Measurements from ENCODE around the gene NUDCD2.
A peak's percentile ranks its signal among the peaks of the same experiment; 100 is the strongest.

Gene NUDCD2

DNA sequence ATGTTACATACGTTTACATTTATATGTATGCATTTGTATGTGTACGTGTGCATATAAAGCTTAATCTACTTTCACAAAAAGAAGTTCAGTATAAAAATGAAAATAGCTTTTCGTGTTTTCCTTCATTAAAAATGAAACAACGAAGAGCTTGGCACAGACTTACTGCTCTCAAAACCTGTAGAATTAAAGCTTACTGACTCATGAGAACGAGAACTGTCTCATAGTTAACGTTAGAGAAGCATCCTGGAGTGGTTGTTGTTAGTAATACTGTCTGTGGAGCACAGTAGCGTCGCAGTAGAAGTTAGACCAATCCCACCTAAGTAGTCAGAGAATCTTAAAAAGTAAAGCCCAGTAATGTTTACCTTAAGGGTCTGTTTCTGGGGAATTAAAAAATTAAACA lies 46.8 kb upstream of the NUDCD2 start:
- Histone ChIP-seq H3K27me3 (ENCODE audit: insufficient read depth, low read depth) (no peaks in the 10 kb centered on the region), H3K27ac (peak overlapping the region; percentile 82; the same call in 1 of the 2 replicates), H3K4me1 (ENCODE audit: low read depth, poor library complexity, severe bottlenecking) (peaks cover 18% of the 10 kb centered on the region), H2AFZ (ENCODE audit: low read depth) (no peak overlapping the region), H3K36me3 (ENCODE audit: insufficient read depth) (no peaks in the 10 kb centered on the region), H3K4me2 (peak overlapping the region; percentile 80), H4K20me1 (ENCODE audit: insufficient read depth) (0 out of 2 replicates have a peak, but pooled peaks cover 6% of the 10 kb centered on the region), H3K4me3 (IDR thresholded peaks at IDR 0.05; ENCODE audit: insufficient read depth, low read depth, low read length) (no peak overlapping the region), H3K79me2 (ENCODE audit: insufficient read depth, low read depth) (peaks cover 56% of the 10 kb centered on the region), H3K9ac (peak overlapping the region; percentile 82; the same call in 1 of the 2 replicates)
- TF ChIP-seq, protein P1, sequence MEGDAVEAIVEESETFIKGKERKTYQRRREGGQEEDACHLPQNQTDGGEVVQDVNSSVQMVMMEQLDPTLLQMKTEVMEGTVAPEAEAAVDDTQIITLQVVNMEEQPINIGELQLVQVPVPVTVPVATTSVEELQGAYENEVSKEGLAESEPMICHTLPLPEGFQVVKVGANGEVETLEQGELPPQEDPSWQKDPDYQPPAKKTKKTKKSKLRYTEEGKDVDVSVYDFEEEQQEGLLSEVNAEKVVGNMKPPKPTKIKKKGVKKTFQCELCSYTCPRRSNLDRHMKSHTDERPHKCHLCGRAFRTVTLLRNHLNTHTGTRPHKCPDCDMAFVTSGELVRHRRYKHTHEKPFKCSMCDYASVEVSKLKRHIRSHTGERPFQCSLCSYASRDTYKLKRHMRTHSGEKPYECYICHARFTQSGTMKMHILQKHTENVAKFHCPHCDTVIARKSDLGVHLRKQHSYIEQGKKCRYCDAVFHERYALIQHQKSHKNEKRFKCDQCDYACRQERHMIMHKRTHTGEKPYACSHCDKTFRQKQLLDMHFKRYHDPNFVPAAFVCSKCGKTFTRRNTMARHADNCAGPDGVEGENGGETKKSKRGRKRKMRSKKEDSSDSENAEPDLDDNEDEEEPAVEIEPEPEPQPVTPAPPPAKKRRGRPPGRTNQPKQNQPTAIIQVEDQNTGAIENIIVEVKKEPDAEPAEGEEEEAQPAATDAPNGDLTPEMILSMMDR (conservative IDR thresholded peaks at IDR 0.05; ENCODE audit: low read depth, low read length), result no peak

DNA sequence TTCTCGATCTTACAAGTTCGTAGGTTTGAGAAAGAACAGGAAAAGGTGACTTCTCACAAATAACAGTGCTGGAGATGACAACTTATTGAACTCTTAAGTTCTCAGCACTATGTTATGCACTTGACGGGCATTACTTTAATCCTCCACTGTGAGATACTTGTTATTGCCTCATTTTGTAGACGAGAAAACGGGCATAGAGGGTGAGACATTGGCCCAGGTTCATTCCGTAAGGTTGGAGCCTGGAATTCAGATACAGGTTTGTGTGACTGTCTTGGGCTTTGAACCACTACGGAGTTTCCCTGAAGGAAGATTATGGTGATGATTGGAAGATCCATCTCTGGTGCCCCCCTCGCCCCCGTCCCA lies 46.2 kb upstream of the NUDCD2 start:
- Histone ChIP-seq H2AFZ (ENCODE audit: low read depth) (no peak overlapping the region), H3K27ac (peak overlapping the region; percentile 82), H3K4me1 (ENCODE audit: low read depth, poor library complexity, severe bottlenecking) (peaks cover 18% of the 10 kb centered on the region), H3K36me3 (ENCODE audit: insufficient read depth) (no peaks in the 10 kb centered on the region), H3K4me2 (peak overlapping the region; percentile 80), H3K79me2 (ENCODE audit: insufficient read depth, low read depth) (peaks cover 51% of the 10 kb centered on the region), H3K9ac (peak overlapping the region; percentile 82; the same call in 1 of the 2 replicates), H4K20me1 (ENCODE audit: insufficient read depth) (0 out of 2 replicates have a peak, but pooled peaks cover 6% of the 10 kb centered on the region), H3K27me3 (ENCODE audit: insufficient read depth, low read depth) (no peaks in the 10 kb centered on the region), H3K4me3 (IDR thresholded peaks at IDR 0.05; ENCODE audit: insufficient read depth, low read depth, low read length) (no peak overlapping the region)
- TF ChIP-seq, protein P1 (conservative IDR thresholded peaks at IDR 0.05; ENCODE audit: low read depth, low read length), result no peak; the same call in 1 of the 2 replicates

DNA sequence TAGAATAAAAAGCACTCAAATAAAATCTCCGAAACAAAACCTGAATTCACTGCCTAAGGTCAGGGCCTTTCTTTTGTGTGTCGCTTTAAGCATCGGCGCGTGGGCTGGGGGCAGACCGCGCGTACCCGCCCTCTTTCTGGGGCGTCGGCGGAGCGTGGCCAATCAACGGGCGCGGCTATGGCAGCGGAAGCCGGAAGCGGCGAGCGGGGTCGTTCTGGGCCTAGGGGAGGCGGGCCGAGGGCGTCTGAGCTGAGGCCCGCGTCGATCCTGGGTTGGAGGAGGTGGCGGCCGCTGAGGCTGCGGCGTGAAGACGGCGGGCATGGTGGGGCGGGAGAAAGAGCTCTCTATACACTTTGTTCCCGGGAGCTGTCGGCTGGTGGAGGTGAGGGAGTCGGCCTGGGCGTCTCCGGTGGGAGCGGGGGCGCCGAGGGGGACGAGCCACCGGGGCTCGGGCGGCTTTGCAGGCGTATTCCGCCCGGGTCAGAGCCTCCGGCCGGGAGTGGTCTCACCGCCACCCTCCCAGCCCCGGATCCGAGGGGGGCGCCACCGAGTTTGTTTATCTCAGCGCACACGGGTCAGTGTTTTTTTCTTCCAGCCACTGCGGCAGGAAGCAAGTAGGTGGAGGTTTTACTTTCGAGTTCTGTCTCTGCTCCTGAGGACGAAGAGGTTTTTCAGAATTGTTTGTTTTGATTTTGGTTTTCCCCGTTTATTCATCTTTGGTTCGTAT lies 45.6 kb upstream of the NUDCD2 start, which contains the start of gene MAT2B:
Gene MAT2B, plus strand, starts transcription at position 252 of the 727 bp plus-strand sequence. Its CDS starts 68 bp downstream, at position 320.
- H3K9ac ChIP-seq, result peak within 1 kb of the TSS; percentile 82
- no peaks in the 10 kb centered on the region for H3K27me3 ChIP-seq (ENCODE audit: insufficient read depth, low read depth)
- peaks cover 46% of the 10 kb centered on the region for H3K79me2 ChIP-seq (ENCODE audit: insufficient read depth, low read depth)
- no peaks in the 10 kb centered on the region for H3K36me3 ChIP-seq (ENCODE audit: insufficient read depth)
- H2AFZ ChIP-seq (ENCODE audit: low read depth), result peak within 1 kb of the TSS; percentile 88
- peak within 1 kb of the TSS; percentile 82 for H3K27ac ChIP-seq
- H3K4me2 ChIP-seq, result peak within 1 kb of the TSS; percentile 88
- TF ChIP-seq, protein P1 (conservative IDR thresholded peaks at IDR 0.05; ENCODE audit: low read depth, low read length), result peak; percentile 44; the same call in 1 of the 2 replicates
- H4K20me1 ChIP-seq (ENCODE audit: insufficient read depth), result 0 out of 2 replicates have a peak, but pooled peaks cover 6% of the 10 kb centered on the region
- H3K4me3 ChIP-seq (IDR thresholded peaks at IDR 0.05; ENCODE audit: insufficient read depth, low read depth, low read length), result no peak within 1 kb of the TSS
- H3K4me1 ChIP-seq (ENCODE audit: low read depth, poor library complexity, severe bottlenecking), result peaks cover 18% of the 10 kb centered on the region

DNA sequence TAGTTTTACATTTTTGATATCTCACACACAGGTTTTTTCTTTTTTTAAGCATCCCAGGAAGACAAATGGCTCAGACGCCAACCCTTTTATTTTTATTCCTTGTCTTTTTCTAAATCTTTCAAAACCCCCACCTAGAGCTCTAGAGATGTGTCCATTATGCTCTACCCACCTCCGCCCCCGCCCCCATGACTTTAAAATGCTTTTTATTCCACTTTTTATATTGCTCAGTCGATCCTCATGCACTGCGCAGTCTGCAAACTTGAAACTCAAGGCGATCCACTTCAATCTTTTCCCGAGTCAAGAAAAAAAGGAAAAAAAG lies 45.1 kb upstream of the NUDCD2 start:
- Histone ChIP-seq H3K4me1 (ENCODE audit: low read depth, poor library complexity, severe bottlenecking) (peaks cover 18% of the 10 kb centered on the region), H3K27ac (peak overlapping the region; percentile 82), H3K79me2 (ENCODE audit: insufficient read depth, low read depth) (peaks cover 41% of the 10 kb centered on the region), H3K36me3 (ENCODE audit: insufficient read depth) (no peaks in the 10 kb centered on the region), H3K4me2 (peak overlapping the region; percentile 88), H3K27me3 (ENCODE audit: insufficient read depth, low read depth) (no peaks in the 10 kb centered on the region), H3K9ac (peak overlapping the region; percentile 82), H3K4me3 (IDR thresholded peaks at IDR 0.05; ENCODE audit: insufficient read depth, low read depth, low read length) (no peak overlapping the region), H4K20me1 (ENCODE audit: insufficient read depth) (0 out of 2 replicates have a peak, but pooled peaks cover 6% of the 10 kb centered on the region), H2AFZ (ENCODE audit: low read depth) (peak overlapping the region; percentile 88)
- TF ChIP-seq, protein P1 (conservative IDR thresholded peaks at IDR 0.05; ENCODE audit: low read depth, low read length), result no peak
